ENCODE data around the gene MARVELD3.

MARVELD3 gene

DNA sequence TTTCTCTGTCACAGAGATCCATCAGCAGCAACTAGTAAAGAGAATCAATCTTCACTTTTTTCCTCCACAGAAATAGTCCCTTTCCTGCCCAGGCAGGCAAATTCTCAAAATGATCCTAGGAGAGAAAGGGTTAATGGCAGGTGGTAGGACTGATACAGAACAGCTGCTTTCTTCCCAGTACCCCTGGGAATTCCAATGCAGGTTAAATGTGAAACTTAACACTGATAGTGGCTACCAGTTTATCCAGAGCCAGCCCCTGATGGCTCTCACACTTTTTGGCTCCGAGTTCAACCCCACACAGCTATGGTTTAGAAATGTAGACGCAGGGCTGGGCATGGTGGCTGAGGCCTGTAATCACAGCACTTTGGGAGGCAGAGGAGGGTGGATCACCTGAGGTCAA, 22.2 kb downstream of the MARVELD3 start:
- Histone ChIP-seq H3K18ac (ENCODE audit: low read length) (no peak overlapping the region), H4K91ac (ENCODE audit: low read depth, low read length) (no peak overlapping the region), H3K27me3 (ENCODE audit: insufficient read depth, low read length) (no peaks in the 10 kb centered on the region), H3K4me2 (ENCODE audit: low read length) (no peak overlapping the region), H3K9ac (ENCODE audit: low read length) (no peak overlapping the region), H3K4me3 (ENCODE audit: low read depth, low read length) (no peak overlapping the region), H3K79me1 (ENCODE audit: low read length) (no peaks in the 10 kb centered on the region), H3K23ac (ENCODE audit: low read length) (no peak overlapping the region), H3K4me1 (ENCODE audit: control insufficient read depth in 1 of 2, insufficient read depth in 2 of 2, low read length in 2 of 2) (no peaks in the 10 kb centered on the region), H3K36me3 (ENCODE audit: control insufficient read depth in 1 of 2, insufficient read depth in 2 of 2, low read length in 2 of 2) (peaks cover 14 to 16% of the 10 kb centered on the region in 2 experiments), H2BK5ac (ENCODE audit: low read depth, low read length, poor library complexity) (no peak overlapping the region), H2BK120ac (ENCODE audit: insufficient read depth, low read length, poor library complexity) (no peak overlapping the region), H3K9me3 (ENCODE audit: insufficient read depth, low read depth, low read length) (no peaks in the 10 kb centered on the region), H2AK5ac (ENCODE audit: low read length) (no peak overlapping the region), H4K8ac (ENCODE audit: low read depth, low read length) (no peak overlapping the region), H2BK12ac (ENCODE audit: low read length) (no peak overlapping the region), H3K27ac (ENCODE audit: low read depth, low read length) (no peak overlapping the region), H3K4ac (ENCODE audit: low read depth, low read length) (no peak overlapping the region), H4K12ac (ENCODE audit: low read depth, low read length) (no peak overlapping the region), H2AFZ (ENCODE audit: insufficient read depth, low read length, poor library complexity) (no peak overlapping the region), H3K79me2 (ENCODE audit: control insufficient read depth, insufficient read depth, low read length, poor library complexity) (no peaks in the 10 kb centered on the region), H3K14ac (ENCODE audit: low read length) (no peak overlapping the region)
- DNase-seq: no peak
- WGBS (ENCODE audit: extremely low coverage, insufficient coverage, insufficient read length): no CpG with 5 or more reads among the region's 2 CpGs

DNA sequence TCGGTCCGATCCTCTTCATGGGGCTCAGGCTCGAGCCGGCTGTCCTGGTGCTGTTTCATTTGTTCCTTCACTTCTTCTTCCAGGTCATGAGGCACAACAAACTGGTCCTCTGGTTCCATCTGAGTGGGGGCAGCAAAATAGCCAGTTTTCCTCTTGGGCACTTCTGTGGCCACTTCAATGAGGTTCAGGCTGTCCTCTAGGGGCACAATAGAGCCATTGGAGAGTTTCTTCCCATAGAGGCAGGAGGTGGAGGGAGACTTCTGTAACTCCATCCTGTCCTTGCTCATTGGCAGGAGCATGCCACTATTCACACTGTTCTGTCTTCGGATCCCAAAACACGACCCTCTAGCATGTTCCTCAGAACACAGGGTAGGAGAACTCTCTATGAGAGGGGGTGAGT, 22.9 kb downstream of the MARVELD3 start:
- Histone ChIP-seq H2BK120ac (ENCODE audit: insufficient read depth, low read length, poor library complexity) (no peak overlapping the region), H2AFZ (ENCODE audit: insufficient read depth, low read length, poor library complexity) (no peak overlapping the region), H3K79me2 (ENCODE audit: control insufficient read depth, insufficient read depth, low read length, poor library complexity) (no peaks in the 10 kb centered on the region), H4K91ac (ENCODE audit: low read depth, low read length) (no peak overlapping the region), H3K27ac (ENCODE audit: low read depth, low read length) (no peak overlapping the region), H3K4me1 (ENCODE audit: control insufficient read depth in 1 of 2, insufficient read depth in 2 of 2, low read length in 2 of 2) (no peaks in the 10 kb centered on the region), H4K12ac (ENCODE audit: low read depth, low read length) (no peak overlapping the region), H3K9me3 (ENCODE audit: insufficient read depth, low read depth, low read length) (no peaks in the 10 kb centered on the region), H4K8ac (ENCODE audit: low read depth, low read length) (no peak overlapping the region), H2BK5ac (ENCODE audit: low read depth, low read length, poor library complexity) (no peak overlapping the region), H3K4me3 (ENCODE audit: low read depth, low read length) (no peak overlapping the region), H3K79me1 (ENCODE audit: low read length) (no peaks in the 10 kb centered on the region), H3K36me3 (ENCODE audit: control insufficient read depth in 1 of 2, insufficient read depth in 2 of 2, low read length in 2 of 2) (peaks cover 14 to 19% of the 10 kb centered on the region in 2 experiments), H2BK12ac (ENCODE audit: low read length) (no peak overlapping the region), H2AK5ac (ENCODE audit: low read length) (no peak overlapping the region), H3K27me3 (ENCODE audit: insufficient read depth, low read length) (no peaks in the 10 kb centered on the region), H3K14ac (ENCODE audit: low read length) (no peak overlapping the region), H3K23ac (ENCODE audit: low read length) (no peak overlapping the region), H3K18ac (ENCODE audit: low read length) (no peak overlapping the region), H3K9ac (ENCODE audit: low read length) (no peak overlapping the region), H3K4me2 (ENCODE audit: low read length) (no peak overlapping the region), H3K4ac (ENCODE audit: low read depth, low read length) (no peak overlapping the region)
- DNase-seq: no peak
- no CpG with 5 or more reads among the region's 6 CpGs for WGBS (ENCODE audit: extremely low coverage, insufficient coverage, insufficient read length)

DNA sequence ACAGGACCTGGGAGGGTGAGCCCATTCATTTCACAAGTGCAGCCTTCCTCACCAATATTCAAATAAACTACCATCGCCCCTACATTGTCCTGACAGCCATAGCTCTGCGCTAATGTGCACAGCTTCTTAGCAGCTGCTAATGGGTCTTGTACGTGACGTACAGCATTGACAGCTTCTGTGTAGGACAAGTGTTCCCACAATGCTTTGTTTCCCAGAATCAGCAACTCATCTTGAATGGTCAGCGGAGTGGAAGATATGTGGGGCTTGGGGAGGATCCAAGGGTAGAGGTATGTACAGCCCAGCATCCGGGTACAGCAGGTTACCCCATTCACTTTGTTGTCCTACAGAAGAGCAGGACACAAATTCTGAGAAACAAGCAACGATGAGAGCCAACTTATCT, 23.7 kb downstream of the MARVELD3 start:
- Histone ChIP-seq H3K14ac (ENCODE audit: low read length) (no peak overlapping the region), H3K27ac (ENCODE audit: low read depth, low read length) (no peak overlapping the region), H3K79me2 (ENCODE audit: control insufficient read depth, insufficient read depth, low read length, poor library complexity) (no peaks in the 10 kb centered on the region), H4K8ac (ENCODE audit: low read depth, low read length) (no peak overlapping the region), H3K36me3 (ENCODE audit: control insufficient read depth in 1 of 2, insufficient read depth in 2 of 2, low read length in 2 of 2) (peaks cover 16 to 23% of the 10 kb centered on the region in 2 experiments), H3K27me3 (ENCODE audit: insufficient read depth, low read length) (no peaks in the 10 kb centered on the region), H3K9ac (ENCODE audit: low read length) (no peak overlapping the region), H3K4me1 (ENCODE audit: control insufficient read depth in 1 of 2, insufficient read depth in 2 of 2, low read length in 2 of 2) (no peaks in the 10 kb centered on the region), H2BK12ac (ENCODE audit: low read length) (no peak overlapping the region), H3K4me3 (ENCODE audit: low read depth, low read length) (no peak overlapping the region), H3K79me1 (ENCODE audit: low read length) (no peaks in the 10 kb centered on the region), H2BK120ac (ENCODE audit: insufficient read depth, low read length, poor library complexity) (no peak overlapping the region), H4K91ac (ENCODE audit: low read depth, low read length) (no peak overlapping the region), H3K4me2 (ENCODE audit: low read length) (no peak overlapping the region), H3K9me3 (ENCODE audit: insufficient read depth, low read depth, low read length) (no peaks in the 10 kb centered on the region), H2BK5ac (ENCODE audit: low read depth, low read length, poor library complexity) (no peak overlapping the region), H2AK5ac (ENCODE audit: low read length) (no peak overlapping the region), H3K23ac (ENCODE audit: low read length) (no peak overlapping the region), H2AFZ (ENCODE audit: insufficient read depth, low read length, poor library complexity) (no peak overlapping the region), H4K12ac (ENCODE audit: low read depth, low read length) (no peak overlapping the region), H3K4ac (ENCODE audit: low read depth, low read length) (no peak overlapping the region), H3K18ac (ENCODE audit: low read length) (no peak overlapping the region)
- no CpG with 5 or more reads among the region's 7 CpGs for WGBS (ENCODE audit: extremely low coverage, insufficient coverage, insufficient read length)
- DNase-seq: no peak

DNA sequence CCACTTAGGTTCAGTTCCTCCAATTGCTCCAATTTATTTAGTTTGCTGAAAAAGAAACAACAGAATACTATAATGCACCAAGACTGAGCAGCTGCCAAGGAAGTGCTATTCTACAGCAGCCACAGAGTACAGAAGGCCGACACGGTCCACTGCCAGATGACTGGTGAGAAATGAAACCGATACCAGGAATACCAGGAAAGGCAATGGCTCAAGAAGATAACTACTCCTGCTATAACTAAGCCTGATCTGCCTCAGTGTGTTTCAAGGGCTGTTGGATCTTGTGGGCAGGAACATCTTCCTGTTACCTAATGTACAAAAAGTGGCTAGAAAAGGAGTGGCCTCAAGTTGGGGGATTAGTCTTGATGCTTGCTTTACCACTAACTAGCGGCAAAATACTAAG, 32.8 kb downstream of the MARVELD3 start:
- Histone ChIP-seq H3K4ac (ENCODE audit: low read depth, low read length) (no peak overlapping the region), H2BK5ac (ENCODE audit: low read depth, low read length, poor library complexity) (no peak overlapping the region), H3K9me3 (ENCODE audit: insufficient read depth, low read depth, low read length) (no peaks in the 10 kb centered on the region), H4K91ac (ENCODE audit: low read depth, low read length) (no peak overlapping the region), H3K27ac (ENCODE audit: low read depth, low read length) (no peak overlapping the region), H3K9ac (ENCODE audit: low read length) (no peak overlapping the region), H4K8ac (ENCODE audit: low read depth, low read length) (no peak overlapping the region), H2AK5ac (ENCODE audit: low read length) (no peak overlapping the region), H4K12ac (ENCODE audit: low read depth, low read length) (no peak overlapping the region), H3K79me1 (ENCODE audit: low read length) (no peaks in the 10 kb centered on the region), H3K27me3 (ENCODE audit: insufficient read depth, low read length) (no peaks in the 10 kb centered on the region), H3K36me3 (ENCODE audit: control insufficient read depth in 1 of 2, insufficient read depth in 2 of 2, low read length in 2 of 2) (peaks cover 12 to 17% of the 10 kb centered on the region in 2 experiments), H2BK12ac (ENCODE audit: low read length) (no peak overlapping the region), H3K18ac (ENCODE audit: low read length) (no peak overlapping the region), H3K23ac (ENCODE audit: low read length) (no peak overlapping the region), H2BK120ac (ENCODE audit: insufficient read depth, low read length, poor library complexity) (no peak overlapping the region), H3K79me2 (ENCODE audit: control insufficient read depth, insufficient read depth, low read length, poor library complexity) (no peaks in the 10 kb centered on the region), H2AFZ (ENCODE audit: insufficient read depth, low read length, poor library complexity) (no peak overlapping the region), H3K4me1 (ENCODE audit: control insufficient read depth in 1 of 2, insufficient read depth in 2 of 2, low read length in 2 of 2) (no peaks in the 10 kb centered on the region), H3K4me3 (ENCODE audit: low read depth, low read length) (no peak overlapping the region), H3K14ac (ENCODE audit: low read length) (no peak overlapping the region), H3K4me2 (ENCODE audit: low read length) (no peak overlapping the region)
- WGBS (ENCODE audit: extremely low coverage, insufficient coverage, insufficient read length): no CpG with 5 or more reads among the region's 4 CpGs
- DNase-seq: no peak
